HepG2 (cell line): Measurements from ENCODE around the gene CDCA4. TPM values are rescaled to one million over a fixed set of nuclear protein-coding genes. Genes with fewer than 3 reads are reported as not detected.

Experiments used
- GFI1 ChIP-seq: sonication (generic); formaldehyde crosslinking; IDR thresholded peaks from 2 replicates; pipeline ENCODE4 v1.5.0; 2020; ENCODE audit warnings: missing genetic modification reagents, mild to moderate bottlenecking, borderline replicate concordance
- ZNF10 ChIP-seq: sonication (generic); formaldehyde crosslinking; IDR thresholded peaks from 2 replicates; pipeline ENCODE4 v1.4.0; 2020; ENCODE audit warnings: mild to moderate bottlenecking, low read depth, missing genetic modification reagents, borderline replicate concordance
- ZNF251 ChIP-seq: sonication (generic); formaldehyde crosslinking; IDR thresholded peaks from 2 replicates; pipeline ENCODE4 v1.9.0; 2021; ENCODE audit warnings: mild to moderate bottlenecking, missing genetic modification reagents
- ZNF619 ChIP-seq: sonication (generic); formaldehyde crosslinking; IDR thresholded peaks from 2 replicates; pipeline ENCODE4 v1.4.0; 2020; ENCODE audit warnings: mild to moderate bottlenecking, missing genetic modification reagents
- polyA plus RNA-seq, 8 experiments: library from polyadenylated mRNA; depleted of rRNA in 3 of 8; stranded (reverse) in 7 of 8; unstranded in 1 of 8; fragments of >200 nt; fragmentation: Illumina TruSeq in 4 of 8; extraction: Trizol in 4 of 8; gene quantifications; 2 replicates each; pipeline versions ENCODE4 v1.2.1 to v1.2.3, GENCODE V29; 2011 to 2016; ENCODE audit warnings: low read depth in 4 of 8, missing spikeins in 1 of 8, mixed read lengths in 1 of 8; ENCODE audit not compliant: insufficient read depth in 1 of 8
- total RNA-seq, 5 experiments: library from RNA; depleted of rRNA; stranded (reverse); fragments of >200 nt; fragmentation: Illumina TruSeq; extraction: Trizol; gene quantifications; 2 replicates each; pipeline ENCODE4 v1.2.3, GENCODE V29; 2016; ENCODE audit warnings: low read depth in 1 of 5
- TF ChIP-seq, protein P1 (sequence below): IDR thresholded peaks from 2 replicates; pipeline ENCODE4 v1.6.1; 2016; ENCODE audit warnings: low read depth, missing genetic modification reagents, missing compliant biosample characterization
- TF ChIP-seq, protein P2 (sequence below): sonication (generic); formaldehyde crosslinking; IDR thresholded peaks from 2 replicates; pipeline ENCODE4 v1.4.0; 2020; ENCODE audit warnings: missing genetic modification reagents, mild to moderate bottlenecking, borderline replicate concordance
- TF ChIP-seq, protein P3 (sequence below): sonication (generic); formaldehyde crosslinking; IDR thresholded peaks from 2 replicates; pipeline ENCODE4 v1.5.1; 2020; ENCODE audit warnings: missing genetic modification reagents, mild to moderate bottlenecking, borderline replicate concordance
- TF ChIP-seq, protein P4 (sequence below): sonication (generic); formaldehyde crosslinking; IDR thresholded peaks from 2 replicates; pipeline ENCODE4 v1.8.0; 2022; ENCODE audit warnings: missing genetic modification reagents, mild to moderate bottlenecking, borderline replicate concordance

The CDCA4 gene
- total and polyA plus RNA-seq, 2 of the 13 experiments (the other 11 are each of a cell fraction or from before 2014, with no cell fraction given), result 19.7 to 43.1 TPM

DNA sequence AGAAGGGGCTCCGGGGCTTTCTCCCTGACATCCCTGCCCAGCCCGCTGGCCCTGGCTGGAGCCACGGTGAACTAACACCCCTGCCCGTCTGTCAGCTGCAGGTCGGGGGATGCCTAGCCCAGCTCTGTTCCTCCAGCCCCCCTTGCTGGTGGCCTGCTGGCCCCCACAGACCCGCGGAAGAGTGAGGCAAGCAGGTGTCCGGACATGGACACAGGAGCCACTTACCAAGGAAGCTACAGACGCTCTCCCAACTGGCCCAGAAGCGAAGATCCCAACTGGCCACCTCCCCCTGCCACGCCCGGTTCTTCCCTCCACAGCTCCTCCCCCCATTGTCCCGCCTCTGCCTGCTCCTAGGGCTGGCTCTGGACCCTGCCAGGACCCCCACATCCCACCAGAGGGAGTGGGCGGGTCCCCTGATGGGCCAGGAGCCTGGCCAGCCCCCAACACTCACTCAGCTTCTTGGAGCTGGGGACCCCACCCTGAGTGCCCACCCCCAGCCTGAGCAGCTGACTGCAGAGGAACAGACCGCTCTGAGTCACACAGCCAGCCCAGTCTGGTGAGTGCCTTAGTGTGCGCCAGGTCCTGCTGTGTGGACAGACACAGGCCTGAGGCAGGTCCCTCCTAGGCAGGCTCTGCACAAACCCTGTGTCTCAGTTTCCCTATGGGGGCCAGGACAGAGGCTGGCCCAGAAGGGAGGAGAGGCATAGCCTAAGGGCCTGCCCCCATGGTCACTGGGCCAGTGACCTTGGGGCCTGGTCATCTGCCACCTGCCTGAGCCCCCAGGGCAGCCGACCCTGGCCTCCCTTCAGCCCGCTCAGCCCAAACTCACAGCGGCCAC lies 50.4 kb downstream of the CDCA4 start (continued):
- TF ChIP-seq, protein P1, sequence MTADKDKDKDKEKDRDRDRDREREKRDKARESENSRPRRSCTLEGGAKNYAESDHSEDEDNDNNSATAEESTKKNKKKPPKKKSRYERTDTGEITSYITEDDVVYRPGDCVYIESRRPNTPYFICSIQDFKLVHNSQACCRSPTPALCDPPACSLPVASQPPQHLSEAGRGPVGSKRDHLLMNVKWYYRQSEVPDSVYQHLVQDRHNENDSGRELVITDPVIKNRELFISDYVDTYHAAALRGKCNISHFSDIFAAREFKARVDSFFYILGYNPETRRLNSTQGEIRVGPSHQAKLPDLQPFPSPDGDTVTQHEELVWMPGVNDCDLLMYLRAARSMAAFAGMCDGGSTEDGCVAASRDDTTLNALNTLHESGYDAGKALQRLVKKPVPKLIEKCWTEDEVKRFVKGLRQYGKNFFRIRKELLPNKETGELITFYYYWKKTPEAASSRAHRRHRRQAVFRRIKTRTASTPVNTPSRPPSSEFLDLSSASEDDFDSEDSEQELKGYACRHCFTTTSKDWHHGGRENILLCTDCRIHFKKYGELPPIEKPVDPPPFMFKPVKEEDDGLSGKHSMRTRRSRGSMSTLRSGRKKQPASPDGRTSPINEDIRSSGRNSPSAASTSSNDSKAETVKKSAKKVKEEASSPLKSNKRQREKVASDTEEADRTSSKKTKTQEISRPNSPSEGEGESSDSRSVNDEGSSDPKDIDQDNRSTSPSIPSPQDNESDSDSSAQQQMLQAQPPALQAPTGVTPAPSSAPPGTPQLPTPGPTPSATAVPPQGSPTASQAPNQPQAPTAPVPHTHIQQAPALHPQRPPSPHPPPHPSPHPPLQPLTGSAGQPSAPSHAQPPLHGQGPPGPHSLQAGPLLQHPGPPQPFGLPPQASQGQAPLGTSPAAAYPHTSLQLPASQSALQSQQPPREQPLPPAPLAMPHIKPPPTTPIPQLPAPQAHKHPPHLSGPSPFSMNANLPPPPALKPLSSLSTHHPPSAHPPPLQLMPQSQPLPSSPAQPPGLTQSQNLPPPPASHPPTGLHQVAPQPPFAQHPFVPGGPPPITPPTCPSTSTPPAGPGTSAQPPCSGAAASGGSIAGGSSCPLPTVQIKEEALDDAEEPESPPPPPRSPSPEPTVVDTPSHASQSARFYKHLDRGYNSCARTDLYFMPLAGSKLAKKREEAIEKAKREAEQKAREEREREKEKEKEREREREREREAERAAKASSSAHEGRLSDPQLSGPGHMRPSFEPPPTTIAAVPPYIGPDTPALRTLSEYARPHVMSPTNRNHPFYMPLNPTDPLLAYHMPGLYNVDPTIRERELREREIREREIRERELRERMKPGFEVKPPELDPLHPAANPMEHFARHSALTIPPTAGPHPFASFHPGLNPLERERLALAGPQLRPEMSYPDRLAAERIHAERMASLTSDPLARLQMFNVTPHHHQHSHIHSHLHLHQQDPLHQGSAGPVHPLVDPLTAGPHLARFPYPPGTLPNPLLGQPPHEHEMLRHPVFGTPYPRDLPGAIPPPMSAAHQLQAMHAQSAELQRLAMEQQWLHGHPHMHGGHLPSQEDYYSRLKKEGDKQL (CRISPR knock-in tag), result no peak
- TF ChIP-seq, protein P2, sequence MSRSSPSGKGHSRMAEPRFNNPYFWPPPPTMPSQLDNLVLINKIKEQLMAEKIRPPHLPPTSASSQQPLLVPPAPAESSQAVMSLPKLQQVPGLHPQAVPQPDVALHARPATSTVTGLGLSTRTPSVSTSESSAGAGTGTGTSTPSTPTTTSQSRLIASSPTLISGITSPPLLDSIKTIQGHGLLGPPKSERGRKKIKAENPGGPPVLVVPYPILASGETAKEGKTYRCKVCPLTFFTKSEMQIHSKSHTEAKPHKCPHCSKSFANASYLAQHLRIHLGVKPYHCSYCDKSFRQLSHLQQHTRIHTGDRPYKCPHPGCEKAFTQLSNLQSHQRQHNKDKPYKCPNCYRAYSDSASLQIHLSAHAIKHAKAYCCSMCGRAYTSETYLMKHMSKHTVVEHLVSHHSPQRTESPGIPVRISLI (CRISPR knock-in tag), result no peak
- TF ChIP-seq, protein P3, sequence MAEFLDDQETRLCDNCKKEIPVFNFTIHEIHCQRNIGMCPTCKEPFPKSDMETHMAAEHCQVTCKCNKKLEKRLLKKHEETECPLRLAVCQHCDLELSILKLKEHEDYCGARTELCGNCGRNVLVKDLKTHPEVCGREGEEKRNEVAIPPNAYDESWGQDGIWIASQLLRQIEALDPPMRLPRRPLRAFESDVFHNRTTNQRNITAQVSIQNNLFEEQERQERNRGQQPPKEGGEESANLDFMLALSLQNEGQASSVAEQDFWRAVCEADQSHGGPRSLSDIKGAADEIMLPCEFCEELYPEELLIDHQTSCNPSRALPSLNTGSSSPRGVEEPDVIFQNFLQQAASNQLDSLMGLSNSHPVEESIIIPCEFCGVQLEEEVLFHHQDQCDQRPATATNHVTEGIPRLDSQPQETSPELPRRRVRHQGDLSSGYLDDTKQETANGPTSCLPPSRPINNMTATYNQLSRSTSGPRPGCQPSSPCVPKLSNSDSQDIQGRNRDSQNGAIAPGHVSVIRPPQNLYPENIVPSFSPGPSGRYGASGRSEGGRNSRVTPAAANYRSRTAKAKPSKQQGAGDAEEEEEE, result no peak
- no peak for TF ChIP-seq ZNF10
- TF ChIP-seq, protein P4, sequence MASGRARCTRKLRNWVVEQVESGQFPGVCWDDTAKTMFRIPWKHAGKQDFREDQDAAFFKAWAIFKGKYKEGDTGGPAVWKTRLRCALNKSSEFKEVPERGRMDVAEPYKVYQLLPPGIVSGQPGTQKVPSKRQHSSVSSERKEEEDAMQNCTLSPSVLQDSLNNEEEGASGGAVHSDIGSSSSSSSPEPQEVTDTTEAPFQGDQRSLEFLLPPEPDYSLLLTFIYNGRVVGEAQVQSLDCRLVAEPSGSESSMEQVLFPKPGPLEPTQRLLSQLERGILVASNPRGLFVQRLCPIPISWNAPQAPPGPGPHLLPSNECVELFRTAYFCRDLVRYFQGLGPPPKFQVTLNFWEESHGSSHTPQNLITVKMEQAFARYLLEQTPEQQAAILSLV (CRISPR knock-in tag), result no peak
- no peak for TF ChIP-seq ZNF251 (CRISPR knock-in tag)
- no peak for TF ChIP-seq GFI1 (CRISPR knock-in tag)
- TF ChIP-seq ZNF619, result no peak
